NOMO-1 treated with DMSO at 0.1 percent for 48 hours (cell line): ENCODE measurements around the gene IGLL5.
"Not testable (repeated sequence)": the region's sequence is repeated elsewhere in the genome, so short reads cannot be mapped to it uniquely, and the experiment has no call there.

ENCODE experiments used
- DNase-seq: peaks from one replicate; lab custom pipeline; 2025; ENCODE audit not compliant: unreplicated experiment; lab: John Stamatoyannopoulos, UW

IGLL5 gene

GRCh38 chr22:22912988-22913253, 25.3 kb downstream of the IGLL5 start:
- no peak for DNase-seq

- DNase-seq = no peak
Measured at GRCh38 chr22:22913989-22914388, 26.4 kb downstream of the IGLL5 start.

GRCh38 chr22:22914726-22915669, 27.4 kb downstream of the IGLL5 start:
- DNase-seq = no peak

GRCh38 chr22:22915670-22916035, 28.0 kb downstream of the IGLL5 start:
- no peak for DNase-seq

- DNase-seq = no peak
Measured at GRCh38 chr22:22916215-22916951, 28.8 kb downstream of the IGLL5 start.

GRCh38 chr22:22916952-22917290, 29.3 kb downstream of the IGLL5 start:
- no peak for DNase-seq

- no peak for DNase-seq
Measured at GRCh38 chr22:22917377-22917776, 29.8 kb downstream of the IGLL5 start.

GRCh38 chr22:22918297-22918965, 30.8 kb downstream of the IGLL5 start:
- DNase-seq = no peak

- no peak for DNase-seq
Measured at GRCh38 chr22:22919041-22919440, 31.4 kb downstream of the IGLL5 start.

- DNase-seq = no peak
Measured at GRCh38 chr22:22920104-22920654, 32.6 kb downstream of the IGLL5 start.

GRCh38 chr22:22920910-22921550, 33.4 kb downstream of the IGLL5 start:
- no peak for DNase-seq

- no peak for DNase-seq
Measured at GRCh38 chr22:22921575-22921974, 34.0 kb downstream of the IGLL5 start.

- not testable (repeated sequence) for DNase-seq
Measured at GRCh38 chr22:22922092-22922953, 34.7 kb downstream of the IGLL5 start.

- DNase-seq = no peak
Measured at GRCh38 chr22:22922954-22923319, 35.3 kb downstream of the IGLL5 start.

GRCh38 chr22:22923379-22923778, 35.8 kb downstream of the IGLL5 start:
- DNase-seq = no peak

- DNase-seq = no peak
Measured at GRCh38 chr22:22923930-22924329, 36.3 kb downstream of the IGLL5 start.

GRCh38 chr22:22924369-22925145, 36.9 kb downstream of the IGLL5 start:
- DNase-seq = no peak

- no peak for DNase-seq
Measured at GRCh38 chr22:22925146-22925804, 37.7 kb downstream of the IGLL5 start.

GRCh38 chr22:22925805-22926369, 38.3 kb downstream of the IGLL5 start:
- no peak for DNase-seq
